ENCODE measurements around the gene CCDC116.
"Not testable (repeated sequence)": the region's sequence is repeated elsewhere in the genome, so short reads cannot be mapped to it uniquely, and the experiment has no call there.

The CCDC116 gene

DNA sequence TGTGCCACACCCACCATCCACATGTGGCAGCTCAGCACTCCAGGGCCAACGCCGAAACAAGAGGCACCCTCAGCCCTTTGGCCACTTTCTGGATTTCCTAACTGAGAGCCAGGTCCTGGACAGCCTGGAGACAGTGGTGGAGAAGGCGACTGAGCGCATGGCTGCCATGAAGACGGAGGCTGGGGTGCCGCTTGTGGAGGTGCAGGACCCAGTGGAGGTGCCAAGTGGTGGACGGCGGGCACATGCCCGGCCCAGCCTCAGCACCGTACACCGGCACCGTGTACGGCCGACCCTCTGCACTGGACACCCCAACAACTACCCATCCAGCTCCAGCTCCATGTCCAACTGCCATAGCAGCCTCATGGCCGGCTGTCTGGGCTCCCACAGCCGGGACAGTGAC, 1.5 kb downstream of the CCDC116 start:
- no peak for DNase-seq

DNA sequence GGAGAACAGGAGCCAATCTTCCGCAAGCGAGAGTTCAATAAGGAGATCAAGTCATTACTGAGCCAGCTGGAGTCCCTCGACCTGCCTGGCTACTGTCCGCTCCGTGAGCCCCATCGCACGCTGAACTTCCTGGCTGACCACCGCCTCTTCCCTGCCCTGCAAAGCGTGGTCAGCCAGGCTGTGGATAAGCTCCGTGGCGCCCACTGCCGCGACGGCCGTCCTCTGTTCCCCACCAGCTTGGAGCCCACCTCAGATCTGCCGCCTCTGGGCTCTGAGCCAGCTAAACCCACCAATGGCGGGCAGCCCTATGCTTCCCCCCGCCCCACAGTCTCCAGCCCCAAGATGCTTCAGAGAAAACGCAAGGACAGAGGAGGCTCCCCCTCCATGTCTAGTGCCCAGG, 2.3 kb downstream of the CCDC116 start:
- DNase-seq: no peak

DNA sequence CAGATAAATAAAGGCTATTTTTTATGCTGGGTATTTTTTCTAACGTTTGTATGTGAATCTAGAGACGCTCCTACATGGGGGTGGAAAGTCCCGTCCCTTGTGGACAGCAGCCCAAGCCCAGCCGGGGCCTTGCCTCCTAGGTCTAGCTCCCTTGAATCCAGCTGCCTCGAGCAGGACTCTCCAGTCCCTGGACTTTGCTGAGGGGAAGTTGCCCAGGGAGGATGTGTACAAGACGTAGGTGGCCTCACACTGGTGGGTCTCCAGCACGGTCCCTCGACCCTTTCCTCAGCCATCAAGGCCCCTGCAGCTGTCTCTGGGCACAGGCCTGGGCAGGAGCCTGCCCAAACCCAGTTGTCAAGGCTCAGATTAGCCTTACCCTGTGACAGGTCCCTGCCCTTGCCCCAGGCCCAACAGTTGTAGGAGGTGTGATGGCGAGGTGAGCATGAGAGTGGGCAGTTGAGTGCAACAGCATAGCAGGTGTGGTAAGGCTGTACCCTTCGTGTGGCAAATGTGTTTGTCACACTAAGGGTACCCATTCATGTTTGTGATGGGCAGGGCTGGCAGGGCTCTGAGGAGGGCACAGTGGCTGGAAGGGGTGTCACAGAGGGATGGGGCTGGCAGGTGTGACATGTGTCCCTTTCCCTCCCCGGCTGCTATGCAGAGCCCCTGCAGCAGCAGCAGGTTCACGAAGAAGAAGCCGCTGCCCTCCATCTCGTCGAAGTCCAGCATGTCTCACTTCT, 3.4 kb downstream of the CCDC116 start:
- DNase-seq: no peak

DNA sequence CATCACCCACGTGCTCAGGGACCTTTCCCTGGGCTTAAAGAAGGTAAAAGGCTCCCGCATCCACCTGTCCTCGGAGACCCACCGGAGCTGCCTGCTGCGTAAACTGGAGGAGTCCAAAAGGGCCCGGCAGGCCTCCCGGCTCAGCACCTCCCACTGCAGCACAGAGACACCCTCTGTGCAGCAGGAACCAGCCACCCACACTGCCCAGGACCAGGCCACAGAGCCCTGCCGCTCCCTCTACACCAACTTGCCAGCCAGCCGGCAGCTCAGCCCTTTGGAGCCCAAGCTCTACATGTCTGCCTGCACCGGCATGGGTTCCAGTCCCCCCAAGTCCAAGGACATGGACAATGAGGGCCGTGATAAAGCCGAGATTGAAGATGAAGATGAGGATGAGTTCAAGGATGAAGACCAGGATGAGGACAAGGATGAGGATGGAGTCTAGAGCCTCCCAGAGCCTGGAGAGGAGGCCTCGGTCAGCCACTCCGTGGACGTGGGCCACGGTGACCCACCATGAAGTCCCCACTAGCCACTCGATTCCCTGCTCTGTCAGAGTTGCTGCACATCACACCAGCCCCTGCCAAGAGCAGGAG, 4.2 kb downstream of the CCDC116 start:
- DNase-seq: no peak

DNA sequence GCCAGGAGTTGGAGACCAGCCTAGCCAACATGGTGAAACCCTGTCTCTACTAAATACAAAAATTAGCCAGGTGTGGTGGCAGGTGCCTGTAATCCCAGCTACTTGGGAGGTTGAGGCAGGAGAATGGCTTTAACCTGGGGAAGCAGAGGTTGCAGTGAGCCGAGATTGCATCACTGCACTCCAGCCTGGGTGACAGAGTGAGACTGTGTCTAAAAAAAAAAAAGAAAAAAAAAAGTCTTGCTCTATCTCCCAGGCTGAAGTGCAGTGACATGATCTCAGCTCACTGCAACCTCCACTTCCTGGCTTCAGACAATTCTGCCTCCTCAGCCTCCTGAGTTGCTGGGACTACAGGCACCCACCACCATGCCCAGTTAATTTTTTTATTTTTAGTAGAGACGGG, 4.9 kb downstream of the CCDC116 start:
- not testable (repeated sequence) for DNase-seq

DNA sequence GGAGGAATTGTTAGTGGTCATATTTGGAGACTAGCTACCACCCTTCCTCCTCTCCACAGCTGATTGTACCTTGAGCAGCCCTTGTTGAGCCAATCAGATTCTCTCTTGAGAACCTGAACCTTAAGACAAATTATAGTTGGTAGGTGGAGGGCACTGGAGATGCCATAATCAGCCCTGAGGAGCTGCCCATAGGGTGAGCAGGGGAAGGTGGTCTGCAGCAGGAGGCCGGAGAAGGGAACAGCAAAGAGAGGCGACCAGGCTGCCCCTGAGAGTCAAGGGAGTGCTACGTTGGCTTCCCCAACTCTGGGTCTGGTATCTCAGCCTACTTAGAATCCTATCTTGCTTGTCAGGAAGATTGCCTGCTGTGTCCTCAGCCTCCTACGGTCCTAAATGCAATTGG, 6.8 kb downstream of the CCDC116 start:
- no peak for DNase-seq

DNA sequence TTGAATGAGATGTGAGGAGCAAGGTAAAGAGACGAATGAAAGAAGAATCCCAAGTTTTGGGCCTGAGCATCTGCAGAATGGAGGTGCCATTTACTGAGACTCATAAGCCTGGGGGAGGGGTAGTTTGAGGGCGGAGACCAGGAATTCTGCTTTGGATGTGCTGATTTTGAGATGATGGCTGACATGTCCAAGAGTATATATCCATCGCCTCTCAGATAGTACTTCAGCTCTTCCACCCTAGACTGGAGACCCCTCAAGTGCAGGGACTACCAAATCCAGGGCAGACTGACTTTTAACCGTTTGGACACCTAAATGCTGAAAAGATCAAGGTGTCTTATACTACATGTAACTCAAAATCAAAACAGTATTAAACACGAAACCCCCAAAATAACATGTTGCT, 8.2 kb downstream of the CCDC116 start:
- no peak for DNase-seq

DNA sequence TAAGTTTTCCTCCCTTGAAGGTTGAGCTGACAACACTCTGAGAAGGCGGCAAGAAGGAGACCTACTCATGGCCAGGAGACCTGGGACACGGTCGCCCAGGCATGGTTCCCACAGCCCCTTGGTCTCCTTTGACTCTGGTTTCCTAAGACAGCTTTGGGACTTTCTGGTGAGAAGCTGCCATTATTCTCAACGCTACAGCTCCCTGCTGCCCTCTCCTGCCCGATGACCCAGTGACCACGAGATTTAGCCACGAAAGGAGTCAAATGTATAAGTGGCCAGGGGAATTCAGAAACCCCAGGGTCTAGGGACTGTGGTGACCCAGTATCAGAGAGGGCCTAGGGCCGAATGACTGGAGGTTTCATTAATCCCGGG, 8.8 kb downstream of the CCDC116 start:
- DNase-seq: peak; percentile 55

DNA sequence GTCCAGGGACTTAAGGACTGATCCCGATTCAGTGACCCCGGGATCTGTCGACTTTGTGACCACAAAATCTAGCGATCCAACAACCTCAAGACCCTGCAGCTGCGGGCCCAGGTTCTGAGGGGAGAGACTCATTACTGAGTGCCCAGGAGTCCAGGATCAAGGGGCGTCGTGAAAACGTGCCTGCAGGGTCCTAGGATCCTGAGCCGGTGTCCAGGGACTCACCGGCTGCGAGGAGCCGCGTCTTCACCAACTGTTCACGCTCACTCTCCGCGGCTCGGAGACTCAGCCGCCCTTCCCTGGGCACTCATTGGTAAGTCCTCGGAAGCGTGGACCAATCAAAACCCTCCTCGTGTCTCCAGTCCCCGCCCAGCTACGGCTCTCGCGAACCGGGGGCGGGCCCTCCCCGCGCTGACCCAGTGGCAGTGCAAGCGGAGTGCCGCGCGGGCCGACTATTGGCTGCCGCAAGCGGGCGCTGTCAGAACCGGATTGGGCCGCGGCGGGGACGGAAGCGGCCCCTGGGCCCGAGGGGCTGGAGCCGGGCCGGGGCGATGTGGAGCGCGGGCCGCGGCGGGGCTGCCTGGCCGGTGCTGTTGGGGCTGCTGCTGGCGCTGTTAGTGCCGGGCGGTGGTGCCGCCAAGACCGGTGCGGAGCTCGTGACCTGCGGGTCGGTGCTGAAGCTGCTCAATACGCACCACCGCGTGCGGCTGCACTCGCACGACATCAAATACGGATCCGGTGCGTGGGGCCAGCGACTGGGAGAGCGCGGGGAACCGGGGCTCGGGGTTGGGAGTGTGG, 9.4 kb downstream of the CCDC116 start, which contains the start of gene SDF2L1:
TSS of gene SDF2L1 (plus strand) at position 514 of the 795 bp plus-strand sequence. CDS start at position 549, 35 bp downstream.
- peak; percentile 99 for DNase-seq

DNA sequence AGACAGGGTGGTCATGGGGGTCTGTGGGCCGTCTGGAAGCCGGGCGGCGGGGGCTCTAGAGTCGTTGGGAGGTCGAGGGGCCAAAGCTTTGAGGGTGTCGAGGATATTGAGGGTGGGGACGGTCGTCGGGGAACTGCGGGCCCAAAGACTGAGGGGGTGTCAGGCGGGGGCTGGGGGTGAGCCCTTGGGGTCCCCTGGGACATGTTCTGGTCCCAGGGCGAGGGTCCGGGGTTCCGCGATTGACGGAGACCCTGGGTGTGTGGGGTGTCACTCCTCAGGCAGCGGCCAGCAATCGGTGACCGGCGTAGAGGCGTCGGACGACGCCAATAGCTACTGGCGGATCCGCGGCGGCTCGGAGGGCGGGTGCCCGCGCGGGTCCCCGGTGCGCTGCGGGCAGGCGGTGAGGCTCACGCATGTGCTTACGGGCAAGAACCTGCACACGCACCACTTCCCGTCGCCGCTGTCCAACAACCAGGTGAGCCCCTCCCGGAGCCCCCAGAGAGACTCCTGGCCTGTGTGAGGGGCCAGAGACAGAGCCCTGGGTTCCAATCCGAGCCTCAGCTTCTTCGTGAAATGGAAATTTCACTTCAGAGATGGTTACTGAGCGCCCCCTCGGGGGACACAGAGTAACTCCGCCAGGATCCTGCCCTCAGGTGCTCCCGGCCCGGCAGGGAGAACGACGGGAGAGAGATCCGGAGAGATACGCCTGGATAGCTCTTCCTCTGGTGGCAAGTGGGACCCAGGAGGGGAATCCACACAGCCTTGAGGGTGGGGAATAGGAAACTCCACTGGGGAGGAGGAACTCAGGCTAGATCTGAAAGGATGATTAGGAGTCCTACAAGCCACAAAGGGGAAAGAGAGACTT, 10.3 kb downstream of the CCDC116 start:
- DNase-seq: peak; percentile 52

DNA sequence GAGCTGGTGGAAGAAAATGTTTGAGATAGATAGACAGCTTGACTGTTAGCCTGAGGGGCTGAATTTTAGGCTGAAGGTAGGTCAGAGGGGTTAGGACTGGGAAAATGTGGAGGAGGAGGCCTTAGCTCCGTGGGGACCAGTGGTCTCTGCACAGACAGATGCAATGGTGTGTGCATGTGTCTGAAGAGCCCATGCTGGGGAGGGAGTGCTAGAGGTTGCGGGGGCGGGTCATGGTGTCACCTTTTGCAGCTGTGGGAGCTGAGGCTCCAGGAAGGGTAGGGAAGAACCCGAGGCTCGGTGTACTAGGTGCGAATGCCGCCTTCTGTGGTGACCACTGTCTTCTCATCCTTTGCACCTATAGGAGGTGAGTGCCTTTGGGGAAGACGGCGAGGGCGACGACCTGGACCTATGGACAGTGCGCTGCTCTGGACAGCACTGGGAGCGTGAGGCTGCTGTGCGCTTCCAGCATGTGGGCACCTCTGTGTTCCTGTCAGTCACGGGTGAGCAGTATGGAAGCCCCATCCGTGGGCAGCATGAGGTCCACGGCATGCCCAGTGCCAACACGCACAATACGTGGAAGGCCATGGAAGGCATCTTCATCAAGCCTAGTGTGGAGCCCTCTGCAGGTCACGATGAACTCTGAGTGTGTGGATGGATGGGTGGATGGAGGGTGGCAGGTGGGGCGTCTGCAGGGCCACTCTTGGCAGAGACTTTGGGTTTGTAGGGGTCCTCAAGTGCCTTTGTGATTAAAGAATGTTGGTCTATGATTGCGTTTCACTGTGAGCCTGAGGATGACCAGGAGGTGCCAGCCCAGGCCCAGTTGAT, 11.2 kb downstream of the CCDC116 start:
- no peak for DNase-seq

DNA sequence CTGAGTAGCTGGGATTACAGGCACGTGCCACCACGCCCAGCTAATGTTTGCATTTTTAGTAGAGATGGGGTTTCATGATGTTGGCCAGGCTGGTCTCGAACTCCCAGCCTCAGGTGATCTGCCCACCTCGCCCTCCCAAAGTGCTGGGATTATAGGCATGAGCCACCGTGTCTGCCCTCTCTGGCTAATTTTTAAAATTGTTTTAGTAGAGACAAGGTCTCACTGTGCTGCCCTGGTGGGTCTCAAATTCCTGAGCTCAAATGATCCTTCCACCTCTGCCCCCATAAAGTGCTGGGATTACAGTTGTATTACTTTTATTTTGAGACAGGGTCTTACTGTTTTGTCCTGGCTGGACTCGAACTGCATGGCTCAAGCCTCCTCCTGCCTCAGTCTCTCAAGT, 13.0 kb downstream of the CCDC116 start:
- DNase-seq: not testable (repeated sequence)

DNA sequence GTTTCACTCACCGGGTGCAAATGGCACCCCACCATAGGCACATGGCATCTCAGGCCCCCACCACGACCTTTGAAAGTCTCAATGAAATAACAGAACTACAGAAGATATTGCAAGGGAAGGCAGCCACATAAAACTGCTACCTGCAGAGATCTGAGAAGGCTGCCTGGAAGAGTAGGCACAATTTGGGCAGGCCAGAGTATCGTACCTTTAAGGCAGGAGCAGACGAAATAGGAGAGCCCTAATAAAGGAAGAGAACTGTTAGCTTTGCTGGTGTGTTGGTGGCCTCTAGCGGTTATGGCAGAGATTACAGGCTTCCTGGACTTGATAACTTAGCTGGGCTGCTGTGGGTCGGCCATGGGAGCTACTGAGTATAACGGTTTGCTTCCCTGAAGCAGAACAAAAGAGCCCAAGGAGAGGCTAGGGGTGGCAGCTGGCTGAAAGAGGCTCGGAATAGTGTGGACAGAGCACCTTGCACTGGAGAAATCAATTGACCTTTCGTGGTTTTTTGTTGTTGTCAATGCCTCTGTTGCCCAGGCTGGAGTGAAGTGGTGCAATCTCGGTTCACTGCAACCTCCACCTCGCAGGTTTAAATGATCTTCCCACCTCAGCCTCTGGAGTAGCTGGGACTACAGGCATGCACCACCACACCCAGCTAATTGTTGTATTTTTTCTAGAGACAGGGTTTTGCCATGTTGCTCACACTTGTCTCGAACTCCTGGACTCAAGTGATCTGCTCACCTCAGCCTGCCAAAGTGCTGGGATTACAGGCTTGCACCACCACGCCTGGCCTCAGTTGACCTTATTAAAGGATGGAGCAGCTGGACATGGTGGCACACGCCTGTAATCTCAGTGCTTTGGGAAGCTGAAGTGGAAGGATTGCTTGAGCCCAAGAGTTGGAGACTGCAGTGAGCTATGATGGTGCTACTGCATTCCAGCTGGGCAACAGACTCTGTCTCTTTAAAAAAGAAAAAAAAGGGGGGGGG, 14.3 kb downstream of the CCDC116 start:
- DNase-seq: peak; percentile 80

DNA sequence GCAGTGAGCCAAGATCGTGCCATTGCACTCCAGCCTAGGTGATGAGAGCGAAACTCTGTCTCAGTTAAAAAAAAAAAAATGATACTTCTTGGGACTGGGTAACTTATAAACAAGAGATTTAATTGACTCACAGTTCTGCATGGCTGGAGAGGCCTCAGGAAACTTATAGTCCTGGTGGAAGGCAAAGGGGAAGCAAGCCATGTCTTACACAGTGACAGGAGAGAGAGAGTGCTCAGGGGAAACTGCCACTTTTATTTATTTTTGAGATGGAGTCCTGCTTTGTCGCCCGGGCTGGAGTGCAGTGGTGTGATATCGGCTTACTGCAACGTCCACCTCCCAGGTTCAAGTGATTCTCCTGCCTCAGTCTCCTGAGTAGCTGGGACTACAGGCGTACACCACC, 17.7 kb downstream of the CCDC116 start:
- no peak for DNase-seq

DNA sequence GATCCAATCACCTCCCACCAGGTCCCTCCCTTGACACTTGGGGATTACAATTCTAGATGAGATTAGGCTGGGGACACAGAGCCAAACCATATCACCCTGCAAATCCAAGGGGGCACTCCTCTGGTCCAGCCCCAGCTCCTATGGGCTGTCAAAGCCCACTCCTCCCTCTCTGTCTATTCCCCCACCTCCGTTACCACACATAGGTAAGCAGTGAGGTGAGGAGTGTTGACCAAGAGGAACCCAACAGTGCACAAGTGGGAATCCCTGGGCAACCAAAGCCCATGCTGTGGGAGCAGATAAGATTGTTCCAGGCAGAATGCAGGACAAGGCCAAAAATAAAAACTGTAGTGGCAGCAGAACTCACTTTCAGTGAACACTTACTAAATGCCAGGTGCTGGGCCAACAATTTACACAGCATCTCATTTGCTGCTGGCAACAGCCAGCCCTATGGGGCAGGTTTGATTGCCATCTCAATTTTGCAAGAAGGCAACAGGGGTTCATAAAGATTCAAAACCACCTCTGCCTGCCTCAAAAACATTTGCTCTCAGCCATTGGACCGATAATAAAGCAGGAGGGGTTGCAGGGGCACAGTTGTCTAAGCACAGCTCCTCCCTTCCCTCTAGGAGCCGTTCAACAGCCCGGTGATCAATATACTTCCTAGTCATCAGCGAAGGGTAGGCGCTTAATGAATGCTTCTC, 18.4 kb downstream of the CCDC116 start:
- peak; percentile 41 for DNase-seq

DNA sequence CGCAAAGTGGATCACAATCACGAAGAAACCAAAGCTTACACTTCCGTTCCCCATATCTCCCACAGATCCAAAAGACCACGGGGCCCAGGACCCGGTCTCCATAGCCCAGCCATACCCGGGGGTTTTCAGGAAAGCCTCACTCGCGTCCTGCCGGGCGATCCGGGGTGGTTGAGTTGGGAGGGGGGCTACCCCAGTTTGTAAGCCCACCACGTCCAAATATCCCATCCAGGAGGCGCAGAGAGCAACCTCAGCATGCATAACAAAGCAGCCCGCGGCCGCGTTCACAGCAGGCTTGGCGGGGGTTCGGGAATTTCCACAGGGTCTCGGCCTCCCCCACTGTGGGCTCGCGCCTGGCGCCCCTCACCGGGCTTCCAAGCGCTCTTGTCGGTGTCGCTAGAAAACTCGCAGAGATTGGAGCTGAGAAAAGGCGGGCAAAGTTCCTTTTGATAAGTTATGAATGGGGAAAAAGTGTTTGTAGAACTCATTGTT, 19.0 kb downstream of the CCDC116 start:
- DNase-seq: peak; percentile 51

DNA sequence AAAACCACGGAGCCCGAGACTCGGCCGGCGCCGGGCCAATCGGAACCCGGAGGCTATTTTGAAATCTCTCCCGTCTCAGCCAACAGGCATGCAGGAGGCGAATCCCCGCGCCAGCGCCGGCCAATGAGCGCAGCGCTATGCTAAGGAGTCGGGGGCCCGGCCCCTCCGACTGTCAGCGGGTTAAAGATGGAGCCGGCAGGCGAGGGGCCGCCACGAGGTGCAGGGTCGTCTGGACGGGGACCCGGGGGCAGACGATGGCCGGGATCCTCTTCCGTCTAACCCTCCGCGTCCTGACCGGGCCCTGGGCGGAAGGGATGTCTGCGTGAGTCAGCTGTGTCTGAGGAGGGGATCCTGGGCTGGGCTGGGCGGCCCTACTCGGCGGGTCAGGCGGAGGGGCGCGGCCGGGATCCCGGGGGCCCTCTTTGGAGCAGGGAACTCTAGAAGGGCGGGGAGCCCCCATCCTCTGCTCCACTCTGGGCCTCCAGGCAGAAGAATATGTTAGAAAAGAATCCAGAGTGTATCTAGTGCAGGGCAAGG, 19.5 kb downstream of the CCDC116 start:
- peak; percentile 91 for DNase-seq

DNA sequence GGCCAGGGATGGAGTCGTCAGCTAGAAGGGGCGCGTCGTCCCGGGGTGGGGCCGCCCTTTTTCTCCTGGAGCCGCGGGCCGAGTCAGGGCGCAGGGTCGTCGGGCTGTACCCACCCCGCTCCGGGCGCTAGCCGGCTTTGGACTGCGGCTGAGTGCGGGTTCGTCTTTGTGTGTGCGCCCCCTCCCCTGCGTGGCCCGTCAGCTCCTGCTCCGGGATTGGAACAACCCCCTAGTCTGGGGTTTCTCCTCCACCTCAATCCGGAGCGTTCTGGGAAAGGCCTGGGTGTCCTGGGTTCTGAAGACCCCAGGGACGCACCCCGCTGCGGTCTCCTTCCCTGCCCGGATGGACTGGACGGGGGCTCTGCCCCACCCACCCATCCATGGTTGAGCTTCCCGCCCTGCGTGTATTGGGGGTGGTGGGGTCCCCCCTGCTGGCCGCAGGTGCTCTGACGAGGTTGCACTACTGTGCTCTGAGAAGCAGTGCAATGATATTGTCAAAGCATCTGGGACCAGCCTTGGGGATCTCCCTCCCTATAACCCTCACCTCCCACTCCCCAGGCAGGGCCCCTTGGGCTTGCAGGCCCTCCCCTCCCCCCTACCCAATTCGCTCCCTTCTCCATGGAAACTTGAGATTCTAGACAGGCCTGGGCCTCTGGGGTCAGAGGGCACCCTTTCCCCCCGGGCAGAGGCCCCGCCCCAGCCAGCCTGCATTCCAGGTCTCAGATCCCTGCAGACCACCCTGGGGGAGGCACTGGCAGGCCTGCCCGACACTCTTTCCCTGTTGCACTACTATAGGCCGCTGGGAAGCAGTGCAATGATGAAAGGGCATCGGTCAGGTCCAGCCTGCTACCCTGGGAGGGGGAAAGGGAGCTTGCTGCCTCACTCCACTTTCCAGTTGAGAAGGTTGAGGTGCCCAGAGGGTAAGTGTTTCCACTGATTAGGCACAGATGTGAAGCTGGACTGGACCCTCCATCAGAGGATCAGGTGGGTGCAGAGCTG, 20.3 kb downstream of the CCDC116 start:
- DNase-seq: peak; percentile 10
